ENCODE data around the gene PPP5C. TPM values are rescaled to one million over a fixed set of nuclear protein-coding genes. Genes with fewer than 3 reads are reported as not detected.

The PPP5C gene
- total RNA-seq, 1 experiment from 2014 or later: 130 TPM

- no peak overlapping the region for H3K4me3 ChIP-seq (ENCODE audit: low read depth, low read length)
- Mint-ChIP-seq H3K27me3 (ENCODE audit: insufficient read depth, unreplicated experiment) (no peaks in the 10 kb centered on the region), H3K36me3 (ENCODE audit: insufficient read depth, unreplicated experiment) (peaks cover 53% of the 10 kb centered on the region), H3K4me1 (ENCODE audit: low read depth, unreplicated experiment) (no peaks in the 10 kb centered on the region), H3K27ac (ENCODE audit: unreplicated experiment) (no peak overlapping the region), H3K4me3 (ENCODE audit: unreplicated experiment) (no peak overlapping the region), H3K9me3 (ENCODE audit: unreplicated experiment) (no peaks in the 10 kb centered on the region)
- H3K36me3 ChIP-seq (ENCODE audit: control insufficient read depth, insufficient read depth, low read length): peaks cover 2% of the 10 kb centered on the region; the same call in 1 of the 2 replicates
- no peaks in the 10 kb centered on the region for H3K9me3 ChIP-seq
- no peaks in the 10 kb centered on the region for H3K27me3 ChIP-seq (replicated peaks; ENCODE audit: control insufficient read depth, insufficient read depth, low read length)
- DNase-seq: no peak
- BruUV-seq (replicated peaks): no TSS peak
- ChIA-PET CTCF (no interaction called here), POLR2A (no interaction called here)
- no peak for TF ChIP-seq CTCF (IDR thresholded peaks at IDR 0.05; ENCODE audit: insufficient read depth in 1 of 2, low read depth in 1 of 2, low read length in 1 of 2, severe bottlenecking in 1 of 2, unreplicated experiment in 1 of 2)
- no peaks in the 10 kb centered on the region for H3K4me1 ChIP-seq
- intact Hi-C loops (cut with micrococcal nuclease; ENCODE audit: unreplicated experiment): no loop called here
Measured at GRCh38 chr19:46365561-46365960, 18.7 kb downstream of the PPP5C start.

- CTCF ChIA-PET: interaction anchor here (0.7 kb wide), 1 partner anchor 86 kb away, joined by 4 read pairs; no protein-coding TSS in a partner anchor
- no peak overlapping the region for H3K4me3 Mint-ChIP-seq (ENCODE audit: unreplicated experiment)
- no TSS peak for BruUV-seq (replicated peaks)
- Histone ChIP-seq H3K27me3 (replicated peaks; ENCODE audit: control insufficient read depth, insufficient read depth, low read length) (no peaks in the 10 kb centered on the region), H3K4me1 (no peaks in the 10 kb centered on the region), H3K9me3 (no peaks in the 10 kb centered on the region), H3K4me3 (ENCODE audit: low read depth, low read length) (no peak overlapping the region), H3K36me3 (ENCODE audit: control insufficient read depth, insufficient read depth, low read length) (peaks cover 2% of the 10 kb centered on the region; the same call in 1 of the 2 replicates)
- intact Hi-C loops (cut with micrococcal nuclease; ENCODE audit: unreplicated experiment): no loop called here
- TF ChIP-seq CTCF (IDR thresholded peaks at IDR 0.05; ENCODE audit: insufficient read depth in 1 of 2, low read depth in 1 of 2, low read length in 1 of 2, severe bottlenecking in 1 of 2, unreplicated experiment in 1 of 2): no peak
- H3K9me3 Mint-ChIP-seq (ENCODE audit: unreplicated experiment): no peaks in the 10 kb centered on the region
- POLR2A ChIA-PET: no interaction called here
- no peaks in the 10 kb centered on the region for H3K4me1 Mint-ChIP-seq (ENCODE audit: low read depth, unreplicated experiment)
- no peak overlapping the region for H3K27ac Mint-ChIP-seq (ENCODE audit: unreplicated experiment)
- no peaks in the 10 kb centered on the region for H3K27me3 Mint-ChIP-seq (ENCODE audit: insufficient read depth, unreplicated experiment)
- peaks cover 51% of the 10 kb centered on the region for H3K36me3 Mint-ChIP-seq (ENCODE audit: insufficient read depth, unreplicated experiment)
- no peak for DNase-seq
Measured at GRCh38 chr19:46366620-46367292, 19.9 kb downstream of the PPP5C start.

GRCh38 chr19:46367426-46367825 is 20.5 kb downstream of the PPP5C start:
- Mint-ChIP-seq H3K27ac (ENCODE audit: unreplicated experiment) (no peak overlapping the region), H3K4me1 (ENCODE audit: low read depth, unreplicated experiment) (no peaks in the 10 kb centered on the region), H3K27me3 (ENCODE audit: insufficient read depth, unreplicated experiment) (no peaks in the 10 kb centered on the region), H3K9me3 (ENCODE audit: unreplicated experiment) (no peaks in the 10 kb centered on the region), H3K36me3 (ENCODE audit: insufficient read depth, unreplicated experiment) (peaks cover 51% of the 10 kb centered on the region), H3K4me3 (ENCODE audit: unreplicated experiment) (no peak overlapping the region)
- H3K36me3 ChIP-seq (ENCODE audit: control insufficient read depth, insufficient read depth, low read length): peaks cover 2% of the 10 kb centered on the region; the same call in 1 of the 2 replicates
- H3K9me3 ChIP-seq: no peaks in the 10 kb centered on the region
- H3K4me1 ChIP-seq: no peaks in the 10 kb centered on the region
- H3K4me3 ChIP-seq (ENCODE audit: low read depth, low read length): no peak overlapping the region
- POLR2A ChIA-PET: no interaction called here
- no TSS peak for BruUV-seq (replicated peaks)
- intact Hi-C loops (cut with micrococcal nuclease; ENCODE audit: unreplicated experiment): no loop called here
- H3K27me3 ChIP-seq (replicated peaks; ENCODE audit: control insufficient read depth, insufficient read depth, low read length): no peaks in the 10 kb centered on the region
- CTCF ChIA-PET: interaction anchor here (0.7 kb wide), 1 partner anchor 87 kb away, joined by 4 read pairs; no protein-coding TSS in a partner anchor
- no peak for TF ChIP-seq CTCF (IDR thresholded peaks at IDR 0.05; ENCODE audit: insufficient read depth in 1 of 2, low read depth in 1 of 2, low read length in 1 of 2, severe bottlenecking in 1 of 2, unreplicated experiment in 1 of 2)
- DNase-seq: peak in 1 of 2 experiments; percentile 12
